Measurements from ENCODE around the gene FNDC3B.
A peak's percentile ranks its signal among the peaks of the same experiment; 100 is the strongest.

The FNDC3B gene

GRCh38 chr3:172339892-172340291 is 300.5 kb downstream of the FNDC3B start:
- H3K4me3 ChIP-seq (ENCODE audit: low read depth, low read length) = no peak overlapping the region
- DNase-seq (ENCODE audit: low read depth) = no peak
- TF ChIP-seq, protein P1, sequence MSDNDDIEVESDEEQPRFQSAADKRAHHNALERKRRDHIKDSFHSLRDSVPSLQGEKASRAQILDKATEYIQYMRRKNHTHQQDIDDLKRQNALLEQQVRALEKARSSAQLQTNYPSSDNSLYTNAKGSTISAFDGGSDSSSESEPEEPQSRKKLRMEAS (IDR thresholded peaks at IDR 0.05; ENCODE audit: low read depth, low read length) = no peak
- TF ChIP-seq POLR2A (IDR thresholded peaks at IDR 0.05; ENCODE audit: extremely low read depth, insufficient read length) (no peak), CTCF (IDR thresholded peaks at IDR 0.05; ENCODE audit: low read depth, low read length) (no peak), MYC (IDR thresholded peaks at IDR 0.05; ENCODE audit: low read depth, low read length) (no peak)

GRCh38 chr3:172340583-172340982 is 301.2 kb downstream of the FNDC3B start:
- TF ChIP-seq CTCF (IDR thresholded peaks at IDR 0.05; ENCODE audit: low read depth, low read length) = no peak
- TF ChIP-seq POLR2A (IDR thresholded peaks at IDR 0.05; ENCODE audit: extremely low read depth, insufficient read length) = no peak
- TF ChIP-seq MYC (IDR thresholded peaks at IDR 0.05; ENCODE audit: low read depth, low read length) = no peak
- TF ChIP-seq, protein P1 (IDR thresholded peaks at IDR 0.05; ENCODE audit: low read depth, low read length) = no peak

DNA sequence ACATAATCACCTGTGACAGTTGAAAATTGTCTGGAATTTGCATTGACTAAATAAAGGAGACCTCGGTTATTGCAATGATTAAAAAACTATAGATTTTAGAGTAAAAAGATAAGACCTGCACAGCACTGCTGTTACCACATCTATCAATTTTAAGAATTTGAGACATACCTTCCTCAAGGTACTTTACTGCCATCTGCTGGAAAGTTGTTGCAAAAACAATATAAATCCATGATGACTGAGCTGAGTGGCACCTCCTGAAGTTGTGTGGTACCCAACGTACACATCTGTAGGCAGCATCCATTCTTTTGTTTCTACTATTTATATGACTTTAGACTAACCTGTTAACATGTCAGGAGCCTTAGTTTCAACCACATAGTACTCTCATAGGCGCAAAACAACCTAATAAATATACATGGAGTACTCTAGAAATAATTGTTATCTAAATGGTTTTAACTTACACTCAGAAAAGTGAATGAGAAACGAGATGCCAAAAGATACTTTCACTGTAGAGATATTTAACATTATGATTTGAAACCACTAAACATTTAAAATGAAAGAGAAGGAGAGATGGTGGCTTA is 302.2 kb downstream of the FNDC3B start:
- peak; percentile 69 for DNase-seq (ENCODE audit: low read depth)
- H3K4me3 ChIP-seq (ENCODE audit: low read depth, low read length) = no peak overlapping the region
- TF ChIP-seq CTCF (IDR thresholded peaks at IDR 0.05; ENCODE audit: low read depth, low read length) (peak; percentile 41), MYC (IDR thresholded peaks at IDR 0.05; ENCODE audit: low read depth, low read length) (no peak)

More at GRCh38 chr3:172340583-172340982, 301.2 kb downstream of the FNDC3B start:
- no peak for DNase-seq (ENCODE audit: low read depth)
- H3K4me3 ChIP-seq (ENCODE audit: low read depth, low read length) = no peak overlapping the region

DNA sequence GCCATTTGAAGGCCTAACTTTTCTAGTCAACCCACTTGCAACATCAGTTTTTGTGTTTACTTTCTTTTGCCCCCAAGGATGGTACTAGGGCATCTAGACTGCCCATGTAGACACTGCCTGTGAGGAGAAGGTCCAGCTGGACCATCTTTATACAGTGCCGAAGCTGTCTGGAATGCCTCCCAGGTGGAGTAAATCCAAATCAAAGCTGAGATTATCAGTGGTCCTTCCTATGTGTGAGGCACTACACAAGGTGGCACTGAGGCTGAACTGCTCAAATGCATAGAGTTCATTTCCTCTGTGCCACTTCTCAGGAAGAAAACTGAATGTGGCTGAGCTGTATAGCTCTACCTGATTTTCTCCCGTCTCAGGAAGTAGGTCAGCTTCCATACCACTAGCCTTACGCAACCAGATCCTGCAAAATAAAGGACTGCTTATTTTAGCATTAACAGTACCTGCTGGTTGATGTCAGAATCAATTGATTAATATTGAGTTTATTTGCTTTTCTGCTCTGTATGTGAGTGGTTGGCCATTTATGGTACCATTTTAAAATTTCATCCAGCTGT is 302.8 kb downstream of the FNDC3B start:
- no peak for DNase-seq (ENCODE audit: low read depth)
- no peak overlapping the region for H3K4me3 ChIP-seq (ENCODE audit: low read depth, low read length)
- TF ChIP-seq POLR2A (IDR thresholded peaks at IDR 0.05; ENCODE audit: extremely low read depth, insufficient read length) (no peak), MYC (IDR thresholded peaks at IDR 0.05; ENCODE audit: low read depth, low read length) (no peak), CTCF (IDR thresholded peaks at IDR 0.05; ENCODE audit: low read depth, low read length) (no peak)
- TF ChIP-seq, protein P1 (IDR thresholded peaks at IDR 0.05; ENCODE audit: low read depth, low read length) = no peak

DNA sequence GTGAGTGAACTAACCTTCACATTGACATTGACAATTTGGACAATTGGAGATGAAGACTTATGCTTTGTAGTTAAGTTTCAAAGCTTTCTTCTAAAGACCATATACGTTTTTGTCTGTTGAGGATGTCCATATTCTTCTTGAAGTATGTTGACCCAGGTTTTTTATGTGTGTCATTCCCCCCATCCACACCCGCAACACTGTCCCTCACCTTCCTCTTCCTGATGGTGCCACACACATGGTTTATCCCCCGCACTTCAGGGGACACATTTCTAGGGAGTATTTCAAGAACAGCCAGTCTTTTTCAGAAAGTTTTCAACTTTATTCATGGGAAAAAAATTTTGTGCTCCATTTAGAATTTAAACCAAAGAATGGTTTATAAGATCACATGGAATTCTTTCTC is 303.7 kb downstream of the FNDC3B start:
- H3K4me3 ChIP-seq (ENCODE audit: low read depth, low read length) = no peak overlapping the region
- no peak for DNase-seq (ENCODE audit: low read depth)
- no peak for TF ChIP-seq MYC (IDR thresholded peaks at IDR 0.05; ENCODE audit: low read depth, low read length)
- no peak for TF ChIP-seq CTCF (IDR thresholded peaks at IDR 0.05; ENCODE audit: low read depth, low read length)
- TF ChIP-seq POLR2A (IDR thresholded peaks at IDR 0.05; ENCODE audit: extremely low read depth, insufficient read length) = no peak
- TF ChIP-seq, protein P1 (IDR thresholded peaks at IDR 0.05; ENCODE audit: low read depth, low read length) = no peak
